Measurements from ENCODE around the gene PLXNA2. TPM values are rescaled to one million over a fixed set of nuclear protein-coding genes. Genes with fewer than 3 reads are reported as not detected.

PLXNA2 gene
- total and polyA plus RNA-seq, 11 donors, result 9.2 to 28.2 (median 18.0) TPM

- intact Hi-C loops (cut with DNase I), result loop anchor here in 1 of 10 donors (5.0 kb wide), 1 partner anchor 46 kb away; no protein-coding TSS in a partner anchor
- no peak for DNase-seq
- ATAC-seq, result peak; percentile 37 to 72 (median 38)
- Histone ChIP-seq H3K27me3 (no peaks in the 10 kb centered on the region), H3K36me3 (no peaks in the 10 kb centered on the region), H3K4me3 (no peak overlapping the region), H3K9me3 (no peaks in the 10 kb centered on the region), H3K4me1 (peaks cover 0 to 47% (median 12%) of the 10 kb centered on the region in 12 donors), H3K27ac (peak overlapping the region in 2 of 12 donors; percentile 39 to 49)
- TF ChIP-seq POLR2A (IDR thresholded peaks at IDR 0.05), result no peak
- TF ChIP-seq CTCF (IDR thresholded peaks at IDR 0.05), result no peak
- 59 to 68% (median 64%) methylated on average over 7 of the region's 7 CpGs for WGBS, 4 donors
Measured at GRCh38 chr1:208115924-208116640, 128.1 kb downstream of the PLXNA2 start.

- intact Hi-C loops (cut with DNase I), result loop anchor here in 1 of 10 donors (5.0 kb wide), 1 partner anchor 134 kb away; no protein-coding TSS in a partner anchor
- DNase-seq (no peak), ATAC-seq (no peak)
- H3K36me3 ChIP-seq, result peaks cover 0 to 3% (median 0%) of the 10 kb centered on the region in 9 donors
- TF ChIP-seq POLR2A (IDR thresholded peaks at IDR 0.05) (no peak), CTCF (IDR thresholded peaks at IDR 0.05) (no peak)
- no peak overlapping the region for H3K4me3 ChIP-seq
- no peaks in the 10 kb centered on the region for H3K27me3 ChIP-seq
- H3K9me3 ChIP-seq, result no peaks in the 10 kb centered on the region
- peaks cover 0 to 29% (median 9%) of the 10 kb centered on the region in 12 donors for H3K4me1 ChIP-seq
- H3K27ac ChIP-seq, result no peak overlapping the region
Measured at GRCh38 chr1:208113011-208113410, 131.2 kb downstream of the PLXNA2 start.

GRCh38 chr1:208112401-208112800 is 131.8 kb downstream of the PLXNA2 start:
- H3K27ac ChIP-seq, result no peak overlapping the region
- peak in 2 of 4 donors; percentile 59 to 70 for ATAC-seq
- H3K27me3 ChIP-seq, result no peaks in the 10 kb centered on the region
- TF ChIP-seq CTCF (IDR thresholded peaks at IDR 0.05), result peak in 2 of 12 donors; percentile 13 to 25
- TF ChIP-seq POLR2A (IDR thresholded peaks at IDR 0.05), result no peak
- H3K4me3 ChIP-seq, result no peak overlapping the region
- intact Hi-C loops (cut with DNase I), result loop anchor here in 1 of 10 donors (5.0 kb wide), 1 partner anchor 135 kb away; no protein-coding TSS in a partner anchor
- 60 to 76% (median 64%) methylated on average over 4 of the region's 4 CpGs for WGBS, 4 donors
- peaks cover 0 to 3% (median 0%) of the 10 kb centered on the region in 9 donors for H3K36me3 ChIP-seq
- H3K4me1 ChIP-seq, result peaks cover 0 to 25% (median 5%) of the 10 kb centered on the region in 12 donors
- DNase-seq, result no peak
- no peaks in the 10 kb centered on the region for H3K9me3 ChIP-seq

- Histone ChIP-seq H3K36me3 (peaks cover 0 to 3% (median 0%) of the 10 kb centered on the region in 9 donors), H3K27me3 (no peaks in the 10 kb centered on the region), H3K4me3 (no peak overlapping the region), H3K27ac (no peak overlapping the region), H3K9me3 (no peaks in the 10 kb centered on the region), H3K4me1 (peaks cover 0 to 18% (median 3%) of the 10 kb centered on the region in 12 donors)
- ATAC-seq, result no peak
- TF ChIP-seq POLR2A (IDR thresholded peaks at IDR 0.05), result no peak
- TF ChIP-seq CTCF (IDR thresholded peaks at IDR 0.05), result no peak
- no peak for DNase-seq
- intact Hi-C loops (cut with DNase I), result loop anchor here in 1 of 10 donors (5.0 kb wide), 1 partner anchor 136 kb away; no protein-coding TSS in a partner anchor
- 81 to 86% (median 83%) methylated on average over 4 of the region's 4 CpGs for WGBS, 4 donors
Measured at GRCh38 chr1:208111646-208112190, 132.5 kb downstream of the PLXNA2 start.
